Neural progenitor cell (in vitro differentiated cells): ENCODE measurements around the gene MPPED1. TPM values are rescaled to one million over a fixed set of nuclear protein-coding genes. Genes with fewer than 3 reads are reported as not detected.

Experiments
- DNase-seq: peaks from one replicate; pipeline ENCODE4 v3.0.0-alpha.2; 2016; ENCODE audit warnings: low spot score
- H2AFZ ChIP-seq: fragments of 200-600 bp; sonication (generic); replicated peaks from 2 replicates; pipeline ENCODE4 v1.6.1; 2016; ENCODE audit warnings: antibody characterized with exemption
- H3F3A ChIP-seq: fragments of 200-600 bp; sonication (generic); 2 replicates; pipeline ENCODE4 v1.6.1; 2016; ENCODE audit warnings: antibody characterized with exemption, low read depth
- H3K27ac ChIP-seq: fragments of 200-600 bp; sonication (generic); 2 replicates; pipeline ENCODE4 v1.5.1; 2016; ENCODE audit warnings: mild to moderate bottlenecking
- H3K27me3 ChIP-seq: fragments of 200-600 bp; sonication (generic); 2 replicates; pipeline ENCODE4 v1.6.1; 2016; ENCODE audit warnings: mild to moderate bottlenecking, moderate library complexity
- H3K36me3 ChIP-seq: fragments of 200-600 bp; sonication (generic); 2 replicates; pipeline ENCODE4 v1.5.1; 2016
- H3K4me1 ChIP-seq: fragments of 200-600 bp; sonication (generic); 2 replicates; pipeline ENCODE4 v1.6.1; 2016; ENCODE audit warnings: mixed run types
- H3K4me2 ChIP-seq: fragments of 200-600 bp; sonication (generic); 2 replicates; pipeline ENCODE4 v1.6.1; 2016
- H3K4me3 ChIP-seq: fragments of 200-600 bp; sonication (generic); 2 replicates; pipeline ENCODE4 v1.5.1; 2016
- H3K79me2 ChIP-seq: fragments of 200-600 bp; sonication (generic); 2 replicates; pipeline ENCODE4 v1.6.1; 2016; ENCODE audit warnings: low read depth
- H3K9ac ChIP-seq: fragments of 200-600 bp; sonication (generic); 2 replicates; pipeline ENCODE4 v1.6.1; 2016
- H3K9me3 ChIP-seq: fragments of 200-600 bp; sonication (generic); 2 replicates; pipeline ENCODE4 v1.5.1; 2016; ENCODE audit warnings: low read depth
- H4K20me1 ChIP-seq: fragments of 200-600 bp; sonication (generic); 2 replicates; pipeline ENCODE4 v1.6.1; 2016; ENCODE audit warnings: low read depth
- H3K27ac Mint-ChIP-seq: 3 replicates; pipeline ENCODE4 v1.8.0; 2021; ENCODE audit warnings: mixed read lengths
- H3K27me3 Mint-ChIP-seq: 2 replicates; pipeline ENCODE4 v1.8.0; 2022; ENCODE audit warnings: low read depth, mild to moderate bottlenecking, inconsistent platforms, moderate library complexity, mixed read lengths; ENCODE audit not compliant: insufficient read depth
- H3K36me3 Mint-ChIP-seq: 3 replicates; pipeline ENCODE4 v1.8.0; 2021; ENCODE audit warnings: mixed read lengths
- H3K4me1 Mint-ChIP-seq: 3 replicates; pipeline ENCODE4 v1.8.0; 2021; ENCODE audit warnings: mixed read lengths
- H3K4me3 Mint-ChIP-seq: 3 replicates; pipeline ENCODE4 v1.8.0; 2021; ENCODE audit warnings: mild to moderate bottlenecking, moderate library complexity, mixed read lengths
- H3K9me3 Mint-ChIP-seq: 3 replicates; pipeline ENCODE4 v1.8.0; 2020; ENCODE audit warnings: mixed read lengths
- CTCF ChIP-seq: fragments of 200-600 bp; sonication (generic); IDR thresholded peaks from 2 replicates; pipeline ENCODE4 v1.5.1; 2017; ENCODE audit warnings: antibody characterized with exemption, mild to moderate bottlenecking
- EZH2 ChIP-seq: fragments of 200-600 bp; sonication (generic); IDR thresholded peaks from 2 replicates; pipeline ENCODE4 v1.6.1; 2017; ENCODE audit warnings: antibody characterized with exemption, mild to moderate bottlenecking, moderate library complexity
- EZH2phosphoT487 ChIP-seq: fragments of 200-600 bp; sonication (generic); IDR thresholded peaks from 2 replicates; pipeline ENCODE4 v1.6.1; 2017; ENCODE audit warnings: antibody characterized with exemption
- total RNA-seq: library from RNA; depleted of rRNA; stranded (reverse); fragments of >200 nt; gene quantifications from 2 replicates; pipeline ENCODE4 v1.2.3, GENCODE V29; 2015; ENCODE audit warnings: low replicate concordance

MPPED1 gene
- total RNA-seq, 1 donor from 2014 or later, result 2.0 TPM

DNA sequence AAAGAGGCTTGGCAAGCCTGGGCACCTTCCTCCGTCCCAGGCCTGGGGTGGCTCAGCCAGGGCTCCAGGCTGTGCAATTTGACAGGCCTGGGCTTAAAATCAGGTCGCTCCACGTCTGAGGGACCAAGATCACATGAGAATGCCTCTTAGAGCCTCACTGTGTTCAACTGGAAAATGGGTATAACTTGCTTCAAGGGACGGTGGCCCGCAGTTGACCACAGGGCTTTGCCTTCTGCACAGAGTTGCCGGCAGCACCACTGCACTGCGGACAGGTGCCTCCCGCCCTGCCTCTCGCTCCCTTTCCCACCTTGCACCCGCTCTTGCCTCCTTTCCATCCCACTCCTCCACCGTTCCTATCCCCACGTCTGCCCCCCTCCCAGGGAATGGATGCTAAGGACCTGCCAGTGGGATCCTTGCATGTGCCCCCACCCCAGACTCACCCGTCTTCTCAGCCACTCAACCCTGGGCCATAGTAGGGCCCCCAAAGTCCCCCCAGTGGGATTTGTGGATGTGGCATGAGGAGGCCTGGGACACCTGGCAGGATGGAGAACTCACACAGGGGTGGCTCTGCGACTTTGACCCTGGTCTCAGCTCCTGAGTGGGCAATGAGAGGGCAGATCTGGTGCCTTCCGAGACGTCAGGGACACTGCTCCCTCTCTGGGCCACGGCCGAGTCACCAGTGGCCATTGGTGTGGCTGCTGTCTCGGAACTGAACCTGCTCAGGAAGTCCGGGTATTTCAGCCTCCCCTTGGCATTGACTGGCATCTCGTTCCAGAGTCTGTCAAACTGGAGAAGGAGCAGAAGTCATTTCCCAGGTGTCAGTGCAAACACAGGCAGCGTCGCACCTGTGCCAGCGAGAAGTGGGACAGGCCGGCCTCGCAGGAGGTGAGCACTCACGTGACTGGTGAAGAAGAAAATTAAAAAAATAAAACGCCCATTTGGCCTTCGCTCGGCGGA lies 128.0 kb downstream of the MPPED1 start:
- no peaks in the 10 kb centered on the region for H3K9me3 ChIP-seq
- no peak for TF ChIP-seq EZH2phosphoT487
- peaks cover 2% of the 10 kb centered on the region for H3K36me3 Mint-ChIP-seq
- DNase-seq, result no peak
- peaks cover 14% of the 10 kb centered on the region for H3K27me3 Mint-ChIP-seq
- H3K27me3 ChIP-seq, result no peaks in the 10 kb centered on the region
- no peak overlapping the region for H2AFZ ChIP-seq
- no peak overlapping the region for H3K27ac Mint-ChIP-seq
- no peak overlapping the region for H3K4me2 ChIP-seq
- no peak overlapping the region for H3K4me3 Mint-ChIP-seq
- no peaks in the 10 kb centered on the region for H3K79me2 ChIP-seq
- H3K36me3 ChIP-seq, result no peaks in the 10 kb centered on the region
- no peak overlapping the region for H3K27ac ChIP-seq
- H3K9ac ChIP-seq, result no peak overlapping the region
- H3K4me1 ChIP-seq, result no peaks in the 10 kb centered on the region
- no peaks in the 10 kb centered on the region for H4K20me1 ChIP-seq
- no peak overlapping the region for H3K4me3 ChIP-seq
- peaks cover 11% of the 10 kb centered on the region for H3K4me1 Mint-ChIP-seq
- peaks cover 16% of the 10 kb centered on the region for H3K9me3 Mint-ChIP-seq
- no peaks in the 10 kb centered on the region for H3F3A ChIP-seq

DNA sequence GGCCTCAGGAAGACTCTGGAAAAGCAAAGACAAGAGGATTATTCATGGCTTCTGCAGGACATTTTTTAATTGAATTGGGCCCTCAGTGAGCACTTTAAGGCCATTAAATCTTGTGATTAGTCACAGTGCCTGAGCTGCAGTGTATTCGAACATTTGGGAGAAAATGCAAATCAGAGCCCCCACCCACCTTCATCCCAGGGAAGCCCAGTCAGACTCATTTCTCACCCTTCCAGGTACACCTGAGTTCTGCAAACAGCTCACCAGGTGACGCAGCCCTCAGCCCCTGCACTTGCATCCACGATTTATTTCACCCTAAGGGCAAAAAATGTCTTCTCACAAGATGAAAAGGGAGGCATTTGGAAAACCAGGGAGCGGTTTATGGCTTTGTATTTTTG lies 128.7 kb downstream of the MPPED1 start:
- Mint-ChIP-seq H3K4me3 (no peak overlapping the region), H3K36me3 (peaks cover 2% of the 10 kb centered on the region), H3K4me1 (peaks cover 11% of the 10 kb centered on the region), H3K27me3 (peaks cover 12% of the 10 kb centered on the region), H3K9me3 (peaks cover 16% of the 10 kb centered on the region), H3K27ac (no peak overlapping the region)
- Histone ChIP-seq H3K27ac (no peak overlapping the region), H3K4me1 (no peaks in the 10 kb centered on the region), H3K9me3 (no peaks in the 10 kb centered on the region), H3K36me3 (no peaks in the 10 kb centered on the region), H4K20me1 (no peaks in the 10 kb centered on the region), H3K9ac (no peak overlapping the region), H3K79me2 (no peaks in the 10 kb centered on the region), H2AFZ (no peak overlapping the region), H3K4me3 (no peak overlapping the region), H3K27me3 (no peaks in the 10 kb centered on the region), H3K4me2 (no peak overlapping the region), H3F3A (no peaks in the 10 kb centered on the region)
- TF ChIP-seq EZH2phosphoT487 (no peak), CTCF (no peak), EZH2 (no peak)
- no peak for DNase-seq

DNA sequence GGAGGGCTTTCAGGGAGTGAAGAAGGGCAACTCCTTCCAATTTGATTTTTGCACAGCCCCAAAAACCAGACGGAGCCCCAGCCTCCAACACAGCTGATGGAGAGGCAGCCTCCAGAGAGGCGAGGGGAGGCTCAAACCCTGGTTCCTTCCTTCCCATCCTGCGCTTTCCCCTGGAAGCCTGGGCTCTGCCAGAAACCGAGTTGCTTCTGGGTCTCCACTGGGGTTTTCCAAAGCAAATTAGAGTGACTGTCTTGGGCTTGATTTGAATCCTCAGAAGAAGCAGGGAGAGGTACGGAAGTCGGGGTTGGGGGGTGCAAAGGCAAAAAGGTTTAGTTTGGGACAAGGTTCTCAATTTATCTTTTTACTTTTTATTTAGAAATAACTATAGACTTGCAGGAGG lies 129.2 kb downstream of the MPPED1 start:
- H3K27me3 Mint-ChIP-seq, result peaks cover 10% of the 10 kb centered on the region
- no peak overlapping the region for H3K27ac Mint-ChIP-seq
- H3K27me3 ChIP-seq, result no peaks in the 10 kb centered on the region
- no peak overlapping the region for H3K27ac ChIP-seq
- no peaks in the 10 kb centered on the region for H3K79me2 ChIP-seq
- peaks cover 12% of the 10 kb centered on the region for H3K9me3 Mint-ChIP-seq
- H3F3A ChIP-seq, result no peaks in the 10 kb centered on the region
- H4K20me1 ChIP-seq, result no peaks in the 10 kb centered on the region
- H3K4me2 ChIP-seq, result no peak overlapping the region
- H2AFZ ChIP-seq, result no peak overlapping the region
- TF ChIP-seq EZH2phosphoT487 (no peak), CTCF (no peak), EZH2 (no peak)
- H3K4me1 Mint-ChIP-seq, result peaks cover 11% of the 10 kb centered on the region
- H3K4me3 ChIP-seq, result no peak overlapping the region
- H3K36me3 ChIP-seq, result no peaks in the 10 kb centered on the region
- no peak overlapping the region for H3K4me3 Mint-ChIP-seq
- no peak for DNase-seq
- no peak overlapping the region for H3K9ac ChIP-seq
- H3K4me1 ChIP-seq, result no peaks in the 10 kb centered on the region
- H3K9me3 ChIP-seq, result no peaks in the 10 kb centered on the region
- H3K36me3 Mint-ChIP-seq, result peaks cover 2% of the 10 kb centered on the region
